Testis (tissue), 2 donors: ENCODE measurements around the gene PCK1.

Source experiments
- CTCF ChIP-seq, 3 experiments: fragments of 450-650 bp in 2 of 3; fragments of 200-600 bp in 1 of 3; sonication (generic) in 1 of 3; IDR thresholded peaks; one replicate each; pipeline ENCODE4 v1.5.1; 2016 to 2019; ENCODE audit warnings: antibody characterized with exemption in 3 of 3, mild to moderate bottlenecking in 2 of 3, moderate library complexity in 1 of 3
- POLR2A ChIP-seq: fragments of 450-650 bp; IDR thresholded peaks from one replicate; pipeline ENCODE4 v1.6.1; 2017; ENCODE audit warnings: antibody characterized with exemption, mild to moderate bottlenecking, moderate library complexity

GRCh38 chr20:57576617-57577550 is 16.0 kb downstream of the PCK1 start:
- no peak for TF ChIP-seq CTCF (IDR thresholded peaks at IDR 0.05)
- TF ChIP-seq POLR2A: no peak
